A549 (cell line): ENCODE data around the gene SPACA6. TPM values are rescaled to one million over a fixed set of nuclear protein-coding genes. Genes with fewer than 3 reads are reported as not detected.

Source experiments
- ATAC-seq, 2 experiments: fragments of 200-7000 bp in 1 of 2; fragments of >200 bp in 1 of 2; cut with Nextera tagmentation in 1 of 2; cut with Tn5 transposase in 1 of 2; 3 replicates each; pipeline versions ENCODE4 v1.8.0 to v1.9.1; 2018 to 2020; ENCODE audit warnings: mild to moderate bottlenecking in 1 of 2, moderate library complexity in 1 of 2
- CTCF ChIA-PET: fragments of 300-600 bp; sonication (Branson Sonifier 250); formaldehyde crosslinking; extraction: SDS; loops from one replicate; lab custom pipeline; 2021; ENCODE audit warnings: antibody characterized with exemption, inconsistent platforms; lab: Yijun Ruan, JAX
- POLR2A ChIA-PET: fragments of 350-600 bp; formaldehyde crosslinking; extraction: SDS; loops from one replicate; lab custom pipeline; 2021; ENCODE audit warnings: antibody characterized with exemption, inconsistent platforms; lab: Yijun Ruan, JAX
- DNase-seq, 2 experiments: peaks; one replicate each; pipeline versions ENCODE4 v3.0.0 to v3.0.0-alpha.2; 2011 to 2016; ENCODE audit warnings: low read depth in 1 of 2, low spot score in 1 of 2
- FAIRE-seq: peaks from 2 replicates; lab custom pipeline; 2011; peaks lifted over from hg19 to GRCh38; lab: Jason Lieb, UNC
- H3K27ac ChIP-seq, 2 experiments: fragments of >200 bp; sonication (Bioruptor Twin); formaldehyde crosslinking; 3 replicates each; pipeline ENCODE4 v1.5.1; 2016 to 2017
- H3K4me1 ChIP-seq: fragments of >200 bp; sonication (Bioruptor Twin); formaldehyde crosslinking; 3 replicates; pipeline ENCODE4 v1.6.1; 2016
- H3K4me2 ChIP-seq: fragments of >200 bp; sonication (Bioruptor Twin); formaldehyde crosslinking; 3 replicates; pipeline ENCODE4 v1.6.1; 2016
- H3K4me3 ChIP-seq: fragments of >200 bp; sonication (Bioruptor Twin); formaldehyde crosslinking; 3 replicates; pipeline ENCODE4 v1.5.1; 2016
- H3K9me3 ChIP-seq: fragments of >200 bp; sonication (Bioruptor Twin); formaldehyde crosslinking; 3 replicates; pipeline ENCODE4 v1.6.1; 2016
- BCL3 ChIP-seq: fragments of >200 bp; sonication (Bioruptor Twin); formaldehyde crosslinking; IDR thresholded peaks from 3 replicates; pipeline ENCODE4 v1.6.1; 2016
- BHLHE40 ChIP-seq: IDR thresholded peaks from 2 replicates; pipeline ENCODE4 v1.6.1; 2012; ENCODE audit warnings: low read depth, low read length, inconsistent platforms
- E2F6 ChIP-seq: IDR thresholded peaks from 2 replicates; pipeline ENCODE4 v1.6.1; 2012; ENCODE audit warnings: low read depth, borderline replicate concordance
- ESRRA ChIP-seq: fragments of 150-350 bp; IDR thresholded peaks from 2 replicates; pipeline ENCODE4 v1.6.1; 2014; ENCODE audit warnings: mild to moderate bottlenecking, low read length, borderline replicate concordance
- FOSL2 ChIP-seq, 2 experiments: fragments of 450-650 bp in 1 of 2; fragments of >200 bp in 1 of 2; sonication (Bioruptor Twin) in 1 of 2; formaldehyde crosslinking; IDR thresholded peaks; 2 replicates each; pipeline versions ENCODE4 v1.5.0 to v1.6.1; 2016 to 2020; ENCODE audit warnings: mild to moderate bottlenecking in 1 of 2, moderate library complexity in 1 of 2
- HDAC2 ChIP-seq: fragments of 200-600 bp; sonication (generic); IDR thresholded peaks from 2 replicates; pipeline ENCODE4 v1.6.1; 2016
- HMGXB4 ChIP-seq: fragments of 250-450 bp; sonication (Bioruptor Pico); IDR thresholded peaks from 2 replicates; pipeline ENCODE4 v1.5.0; 2021; ENCODE audit warnings: mild to moderate bottlenecking, moderate library complexity, borderline replicate concordance
- HOXA7 ChIP-seq: fragments of 250-450 bp; sonication (Bioruptor Pico); IDR thresholded peaks from 2 replicates; pipeline ENCODE4 v1.5.0; 2020; ENCODE audit warnings: mild to moderate bottlenecking, moderate library complexity
- JUN ChIP-seq, 2 experiments: fragments of >200 bp; sonication (Bioruptor Twin); formaldehyde crosslinking; IDR thresholded peaks; 2 replicates in 1 of 2; 3 replicates in 1 of 2; pipeline ENCODE4 v1.6.1; 2016 to 2017
- JUNB ChIP-seq: fragments of >200 bp; sonication (Bioruptor Twin); formaldehyde crosslinking; IDR thresholded peaks from 2 replicates; pipeline ENCODE4 v1.6.1; 2016
- KDM5A ChIP-seq: fragments of 200-600 bp; sonication (generic); IDR thresholded peaks from 2 replicates; pipeline ENCODE4 v1.6.1; 2016; ENCODE audit warnings: antibody characterized with exemption, mild to moderate bottlenecking
- MAFK ChIP-seq: fragments of 450-650 bp; IDR thresholded peaks from 2 replicates; pipeline ENCODE4 v1.6.1; 2014; ENCODE audit not compliant: partially characterized antibody
- MAX ChIP-seq: IDR thresholded peaks from 2 replicates; pipeline ENCODE4 v1.6.1; 2012
- NFE2L2 ChIP-seq: fragments of 150-350 bp; conservative IDR thresholded peaks from 2 replicates; pipeline ENCODE4 v1.6.1; 2014; ENCODE audit warnings: low read length
- NPAS2 ChIP-seq: fragments of 250-450 bp; sonication (Bioruptor Pico); IDR thresholded peaks from 2 replicates; pipeline ENCODE4 v1.8.0; 2022; ENCODE audit warnings: mild to moderate bottlenecking, moderate library complexity, borderline replicate concordance
- NR3C1 ChIP-seq: fragments of >200 bp; sonication (Bioruptor Twin); formaldehyde crosslinking; IDR thresholded peaks from 3 replicates; pipeline ENCODE4 v1.6.1; 2017
- PHF8 ChIP-seq: fragments of 200-600 bp; sonication (generic); IDR thresholded peaks from 2 replicates; pipeline ENCODE4 v1.6.1; 2016; ENCODE audit warnings: low read depth, mild to moderate bottlenecking, antibody characterized with exemption, moderate library complexity, borderline replicate concordance
- POLR2A ChIP-seq: IDR thresholded peaks from 2 replicates; pipeline ENCODE4 v1.6.1; 2012; ENCODE audit warnings: mild to moderate bottlenecking, low read length
- POLR2AphosphoS2 ChIP-seq: conservative IDR thresholded peaks from 2 replicates; pipeline ENCODE4 v1.6.1; 2012; ENCODE audit warnings: low read length, improper control_type of control experiment, inconsistent platforms
- RCOR1 ChIP-seq: fragments of 150-350 bp; IDR thresholded peaks from 2 replicates; pipeline ENCODE4 v1.6.1; 2014; ENCODE audit warnings: antibody characterized with exemption, low read length, low read depth
- TFCP2L1 ChIP-seq: fragments of 250-450 bp; sonication (Bioruptor Pico); IDR thresholded peaks from 2 replicates; pipeline ENCODE4 v1.5.0; 2021; ENCODE audit warnings: mild to moderate bottlenecking
- ZC3H11A ChIP-seq: fragments of 450-650 bp; IDR thresholded peaks from 2 replicates; pipeline ENCODE4 v1.6.1; 2014; ENCODE audit warnings: antibody characterized with exemption, mild to moderate bottlenecking
- WGBS: methylation state at CpG from one replicate; pipeline ENCODE4 v1.1.6; 2017; ENCODE audit errors: missing lambda C conversion rate; 5-methylcytosine and 5-hydroxymethylcytosine counted together
- polyA plus RNA-seq, 4 experiments: library from polyadenylated mRNA; depleted of rRNA in 3 of 4; stranded (reverse); fragments of >200 nt; fragmentation: RNase III in 1 of 4; extraction: RNeasy Plus Mini Kit Qiagen cat#74134 plus additional on column Dnase treatment in 1 of 4; gene quantifications; 2 replicates in 3 of 4; 3 replicates in 1 of 4; pipeline ENCODE4 v1.2.3, GENCODE V29; 2011 to 2017

The SPACA6 gene
- polyA plus RNA-seq, 2 of the 4 experiments (the other 2 are of a cell fraction), result 9.5 to 36.4 TPM

- TF ChIP-seq HMGXB4 (CRISPR knock-in tag) (no peak), ESRRA (no peak), TFCP2L1 (CRISPR knock-in tag) (no peak), KDM5A (no peak), ZC3H11A (no peak), NPAS2 (CRISPR knock-in tag) (no peak), RCOR1 (no peak), POLR2A (no peak), MAX (no peak), BCL3 (no peak), JUN (IDR thresholded peaks at IDR 0.05) (no peak), E2F6 (no peak), HOXA7 (CRISPR knock-in tag) (no peak), MAFK (no peak)
- TF ChIP-seq, all 56 proteins: peak for 0
- 19% methylated on average over 6 of the region's 6 CpGs for WGBS
- Histone ChIP-seq H3K4me3 (no peak overlapping the region), H3K9me3 (no peaks in the 10 kb centered on the region; the same call in 2 of the 3 replicates), H3K4me1 (no peaks in the 10 kb centered on the region), H3K4me2 (no peak overlapping the region), H3K27ac (no peak overlapping the region)
- FAIRE-seq, result no peak
- no peak for DNase-seq
- no peak for ATAC-seq
- ChIA-PET POLR2A (no interaction called here), CTCF (interaction anchor here (0.8 to 1.4 kb wide), 2 partner anchors 8 to 10 kb away, joined by 3 to 7 read pairs; no protein-coding TSS in a partner anchor)
Measured at GRCh38 chr19:51647318-51647717, 45.8 kb upstream of the SPACA6 start.

- WGBS, result 11% methylated on average over 7 of the region's 7 CpGs
- no peak for FAIRE-seq
- Histone ChIP-seq H3K4me1 (no peaks in the 10 kb centered on the region), H3K4me2 (no peak overlapping the region), H3K4me3 (no peak overlapping the region), H3K9me3 (peaks cover 13% of the 10 kb centered on the region), H3K27ac (no peak overlapping the region)
- TF ChIP-seq HDAC2 (no peak), NR3C1 (no peak), FOSL2 (IDR thresholded peaks at IDR 0.05) (no peak), FOSL2 (CRISPR knock-in tag; IDR thresholded peaks at IDR 0.05) (no peak), JUNB (no peak), RCOR1 (no peak), PHF8 (no peak), NFE2L2 (no peak), BHLHE40 (no peak), POLR2AphosphoS2 (no peak)
- no peak for DNase-seq
- ChIA-PET CTCF (interaction anchor here (0.7 to 1.4 kb wide), 3 partner anchors 10 to 685 kb away, joined by 3 to 6 read pairs (median 5); no protein-coding TSS in a partner anchor), POLR2A (no interaction called here)
- no peak for ATAC-seq
Measured at GRCh38 chr19:51651216-51651846, 41.8 kb upstream of the SPACA6 start.
